Measurements from ENCODE around the gene FBN1. TPM values are rescaled to one million over a fixed set of nuclear protein-coding genes. Genes with fewer than 3 reads are reported as not detected.

FBN1 gene
- total RNA-seq, 1 experiment from 2014 or later: 5.2 TPM

DNA sequence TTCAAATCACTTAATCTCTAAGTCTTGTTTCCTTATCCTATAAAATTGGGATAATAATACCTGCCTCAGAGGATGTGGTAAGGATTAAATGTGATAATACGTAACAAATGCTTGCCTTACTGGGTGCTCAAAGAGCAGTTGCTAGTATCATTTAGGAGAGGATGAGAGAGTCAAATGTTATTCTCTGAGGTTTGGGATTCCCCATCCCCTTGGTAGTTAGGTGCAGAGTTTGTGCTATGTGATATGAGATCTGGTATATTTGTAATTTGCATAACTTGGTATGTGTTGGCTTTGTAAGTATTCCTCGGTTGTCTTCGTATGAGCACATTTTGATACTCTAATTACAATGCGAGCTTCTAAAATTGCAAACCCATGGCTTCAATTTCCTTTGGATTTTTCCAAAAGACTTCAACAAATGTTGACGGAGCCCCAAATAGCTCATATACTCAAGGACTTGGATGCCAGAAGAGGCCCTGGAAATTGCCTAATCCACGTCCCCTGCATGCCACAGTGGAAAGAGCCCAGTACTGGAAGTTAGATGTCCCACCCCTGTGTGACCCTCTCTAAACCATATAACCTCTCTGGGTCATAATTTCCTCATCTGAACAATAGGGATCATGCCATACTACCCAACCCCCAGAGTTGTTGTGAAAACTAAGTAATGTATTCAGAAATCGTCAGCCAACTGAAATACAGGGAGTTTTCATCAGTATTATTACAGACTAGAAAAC, 85.0 kb downstream of the FBN1 start:
- DNase-seq (ENCODE audit: low spot score) (no peak), ATAC-seq (no peak)
- CTCF ChIA-PET: no interaction called here
- POLR2A ChIA-PET: interaction anchor here (0.6 kb wide), 1 partner anchor 793 kb away, joined by 4 read pairs; no protein-coding TSS in a partner anchor
- no peaks in the 10 kb centered on the region for H3K9me3 Mint-ChIP-seq
- H3K27ac Mint-ChIP-seq: no peak overlapping the region
- H3K27me3 Mint-ChIP-seq (ENCODE audit: low read depth): no peaks in the 10 kb centered on the region
- no peak overlapping the region for H3K4me3 Mint-ChIP-seq
- peaks cover 8% of the 10 kb centered on the region; the same call in 1 of the 2 replicates for H3K4me1 Mint-ChIP-seq
- no peaks in the 10 kb centered on the region for H3K36me3 Mint-ChIP-seq
- no peak for TF ChIP-seq IRF2 (CRISPR knock-in tag; IDR thresholded peaks at IDR 0.05; ENCODE audit: borderline replicate concordance, low read depth)
- TF ChIP-seq ZNF317 (CRISPR knock-in tag; IDR thresholded peaks at IDR 0.05; ENCODE audit: borderline replicate concordance, low read depth): no peak
- no peak for TF ChIP-seq ZNF138 (CRISPR knock-in tag; conservative IDR thresholded peaks at IDR 0.05)
- no peak for TF ChIP-seq PRRX2 (CRISPR knock-in tag; IDR thresholded peaks at IDR 0.05)
- TF ChIP-seq, protein P1, sequence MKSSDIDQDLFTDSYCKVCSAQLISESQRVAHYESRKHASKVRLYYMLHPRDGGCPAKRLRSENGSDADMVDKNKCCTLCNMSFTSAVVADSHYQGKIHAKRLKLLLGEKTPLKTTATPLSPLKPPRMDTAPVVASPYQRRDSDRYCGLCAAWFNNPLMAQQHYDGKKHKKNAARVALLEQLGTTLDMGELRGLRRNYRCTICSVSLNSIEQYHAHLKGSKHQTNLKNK (CRISPR knock-in tag; IDR thresholded peaks at IDR 0.05): no peak
- TF ChIP-seq CREM (CRISPR knock-in tag; IDR thresholded peaks at IDR 0.05): no peak
- no peak for TF ChIP-seq ZNF263 (CRISPR knock-in tag; IDR thresholded peaks at IDR 0.05; ENCODE audit: low read depth)
- no peak for TF ChIP-seq HMGA2 (CRISPR knock-in tag; IDR thresholded peaks at IDR 0.05)
- TF ChIP-seq, protein P2, sequence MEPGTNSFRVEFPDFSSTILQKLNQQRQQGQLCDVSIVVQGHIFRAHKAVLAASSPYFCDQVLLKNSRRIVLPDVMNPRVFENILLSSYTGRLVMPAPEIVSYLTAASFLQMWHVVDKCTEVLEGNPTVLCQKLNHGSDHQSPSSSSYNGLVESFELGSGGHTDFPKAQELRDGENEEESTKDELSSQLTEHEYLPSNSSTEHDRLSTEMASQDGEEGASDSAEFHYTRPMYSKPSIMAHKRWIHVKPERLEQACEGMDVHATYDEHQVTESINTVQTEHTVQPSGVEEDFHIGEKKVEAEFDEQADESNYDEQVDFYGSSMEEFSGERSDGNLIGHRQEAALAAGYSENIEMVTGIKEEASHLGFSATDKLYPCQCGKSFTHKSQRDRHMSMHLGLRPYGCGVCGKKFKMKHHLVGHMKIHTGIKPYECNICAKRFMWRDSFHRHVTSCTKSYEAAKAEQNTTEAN (CRISPR knock-in tag; IDR thresholded peaks at IDR 0.05): no peak

DNA sequence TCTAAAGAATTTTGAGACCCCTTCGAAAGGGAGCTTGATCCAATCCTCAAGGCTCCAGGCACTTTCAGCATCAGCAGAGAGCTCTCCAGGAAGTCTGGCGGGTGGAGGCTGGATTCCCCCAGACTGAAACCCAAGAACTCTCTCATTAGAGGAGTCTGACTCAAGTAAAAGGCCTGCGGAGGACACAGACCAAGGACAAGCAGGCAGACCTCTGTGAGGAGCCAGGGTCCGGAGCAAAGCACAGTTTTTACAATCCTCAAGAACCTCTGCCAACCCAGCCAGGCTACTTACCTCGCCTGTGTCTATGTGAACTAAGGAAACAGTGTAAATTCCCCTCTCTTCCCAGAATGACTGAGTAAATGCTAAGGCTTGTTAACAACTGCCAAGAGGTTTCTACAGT, 86.2 kb downstream of the FBN1 start:
- Mint-ChIP-seq H3K4me3 (no peak overlapping the region), H3K4me1 (peaks cover 8% of the 10 kb centered on the region; the same call in 1 of the 2 replicates), H3K36me3 (no peaks in the 10 kb centered on the region), H3K27ac (no peak overlapping the region), H3K9me3 (no peaks in the 10 kb centered on the region), H3K27me3 (ENCODE audit: low read depth) (no peaks in the 10 kb centered on the region)
- ATAC-seq (peak; percentile 72), DNase-seq (ENCODE audit: low spot score) (no peak)
- CTCF ChIA-PET: interaction anchor here (1.0 to 1.4 kb wide), 2 partner anchors 10 to 201 kb away, joined by 3 to 4 read pairs; no protein-coding TSS in a partner anchor
- TF ChIP-seq GTF2I (CRISPR knock-in tag; conservative IDR thresholded peaks at IDR 0.05): no peak
- TF ChIP-seq, protein P3, sequence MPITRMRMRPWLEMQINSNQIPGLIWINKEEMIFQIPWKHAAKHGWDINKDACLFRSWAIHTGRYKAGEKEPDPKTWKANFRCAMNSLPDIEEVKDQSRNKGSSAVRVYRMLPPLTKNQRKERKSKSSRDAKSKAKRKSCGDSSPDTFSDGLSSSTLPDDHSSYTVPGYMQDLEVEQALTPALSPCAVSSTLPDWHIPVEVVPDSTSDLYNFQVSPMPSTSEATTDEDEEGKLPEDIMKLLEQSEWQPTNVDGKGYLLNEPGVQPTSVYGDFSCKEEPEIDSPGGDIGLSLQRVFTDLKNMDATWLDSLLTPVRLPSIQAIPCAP (CRISPR knock-in tag; IDR thresholded peaks at IDR 0.05): no peak
- no peak for TF ChIP-seq ESRRA (CRISPR knock-in tag; IDR thresholded peaks at IDR 0.05; ENCODE audit: borderline replicate concordance)
- TF ChIP-seq, protein P4, sequence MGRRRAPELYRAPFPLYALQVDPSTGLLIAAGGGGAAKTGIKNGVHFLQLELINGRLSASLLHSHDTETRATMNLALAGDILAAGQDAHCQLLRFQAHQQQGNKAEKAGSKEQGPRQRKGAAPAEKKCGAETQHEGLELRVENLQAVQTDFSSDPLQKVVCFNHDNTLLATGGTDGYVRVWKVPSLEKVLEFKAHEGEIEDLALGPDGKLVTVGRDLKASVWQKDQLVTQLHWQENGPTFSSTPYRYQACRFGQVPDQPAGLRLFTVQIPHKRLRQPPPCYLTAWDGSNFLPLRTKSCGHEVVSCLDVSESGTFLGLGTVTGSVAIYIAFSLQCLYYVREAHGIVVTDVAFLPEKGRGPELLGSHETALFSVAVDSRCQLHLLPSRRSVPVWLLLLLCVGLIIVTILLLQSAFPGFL (CRISPR knock-in tag; IDR thresholded peaks at IDR 0.05; ENCODE audit: borderline replicate concordance): no peak
- TF ChIP-seq, protein P5, sequence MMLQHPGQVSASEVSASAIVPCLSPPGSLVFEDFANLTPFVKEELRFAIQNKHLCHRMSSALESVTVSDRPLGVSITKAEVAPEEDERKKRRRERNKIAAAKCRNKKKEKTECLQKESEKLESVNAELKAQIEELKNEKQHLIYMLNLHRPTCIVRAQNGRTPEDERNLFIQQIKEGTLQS (CRISPR knock-in tag; conservative IDR thresholded peaks at IDR 0.05): no peak
- POLR2A ChIA-PET: no interaction called here

DNA sequence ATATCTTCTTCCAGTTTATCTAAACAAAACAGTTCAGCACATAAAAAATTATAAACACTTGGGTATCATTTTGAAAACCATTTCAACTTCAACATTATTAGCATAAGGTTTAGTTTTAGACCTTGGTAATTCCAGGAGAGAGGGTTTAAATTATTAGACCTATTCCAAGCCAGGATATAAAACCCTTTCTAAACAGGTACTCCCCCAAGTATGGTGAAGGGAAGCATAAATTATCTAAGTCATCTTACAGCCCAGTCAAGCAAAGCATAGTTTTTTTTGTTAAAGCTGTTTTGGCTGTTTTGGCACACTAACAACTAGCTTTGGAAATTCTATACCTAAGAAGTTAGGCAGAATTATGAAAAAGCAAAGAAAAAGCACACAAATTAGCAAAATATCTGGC, 87.3 kb downstream of the FBN1 start:
- Mint-ChIP-seq H3K27me3 (ENCODE audit: low read depth) (no peaks in the 10 kb centered on the region), H3K4me1 (peaks cover 6% of the 10 kb centered on the region; the same call in 1 of the 2 replicates), H3K36me3 (no peaks in the 10 kb centered on the region), H3K9me3 (no peaks in the 10 kb centered on the region), H3K4me3 (no peak overlapping the region), H3K27ac (no peak overlapping the region)
- ChIA-PET CTCF (interaction anchor here (1.4 kb wide), 1 partner anchor 9 kb away, joined by 3 read pairs; no protein-coding TSS in a partner anchor), POLR2A (no interaction called here)
- ATAC-seq (no peak), DNase-seq (ENCODE audit: low spot score) (no peak)
- no peak for TF ChIP-seq GTF2I (CRISPR knock-in tag; conservative IDR thresholded peaks at IDR 0.05)
- TF ChIP-seq JUN (CRISPR knock-in tag; IDR thresholded peaks at IDR 0.05): no peak
- TF ChIP-seq, protein P6, sequence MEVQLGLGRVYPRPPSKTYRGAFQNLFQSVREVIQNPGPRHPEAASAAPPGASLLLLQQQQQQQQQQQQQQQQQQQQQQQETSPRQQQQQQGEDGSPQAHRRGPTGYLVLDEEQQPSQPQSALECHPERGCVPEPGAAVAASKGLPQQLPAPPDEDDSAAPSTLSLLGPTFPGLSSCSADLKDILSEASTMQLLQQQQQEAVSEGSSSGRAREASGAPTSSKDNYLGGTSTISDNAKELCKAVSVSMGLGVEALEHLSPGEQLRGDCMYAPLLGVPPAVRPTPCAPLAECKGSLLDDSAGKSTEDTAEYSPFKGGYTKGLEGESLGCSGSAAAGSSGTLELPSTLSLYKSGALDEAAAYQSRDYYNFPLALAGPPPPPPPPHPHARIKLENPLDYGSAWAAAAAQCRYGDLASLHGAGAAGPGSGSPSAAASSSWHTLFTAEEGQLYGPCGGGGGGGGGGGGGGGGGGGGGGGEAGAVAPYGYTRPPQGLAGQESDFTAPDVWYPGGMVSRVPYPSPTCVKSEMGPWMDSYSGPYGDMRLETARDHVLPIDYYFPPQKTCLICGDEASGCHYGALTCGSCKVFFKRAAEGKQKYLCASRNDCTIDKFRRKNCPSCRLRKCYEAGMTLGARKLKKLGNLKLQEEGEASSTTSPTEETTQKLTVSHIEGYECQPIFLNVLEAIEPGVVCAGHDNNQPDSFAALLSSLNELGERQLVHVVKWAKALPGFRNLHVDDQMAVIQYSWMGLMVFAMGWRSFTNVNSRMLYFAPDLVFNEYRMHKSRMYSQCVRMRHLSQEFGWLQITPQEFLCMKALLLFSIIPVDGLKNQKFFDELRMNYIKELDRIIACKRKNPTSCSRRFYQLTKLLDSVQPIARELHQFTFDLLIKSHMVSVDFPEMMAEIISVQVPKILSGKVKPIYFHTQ (CRISPR knock-in tag; IDR thresholded peaks at IDR 0.05): no peak
- TF ChIP-seq, protein P2 (CRISPR knock-in tag; IDR thresholded peaks at IDR 0.05): no peak
- no peak for TF ChIP-seq GRHL2 (CRISPR knock-in tag; IDR thresholded peaks at IDR 0.05; ENCODE audit: insufficient replicate concordance, severe bottlenecking)
- no peak for TF ChIP-seq NFATC4 (CRISPR knock-in tag; IDR thresholded peaks at IDR 0.05)
- TF ChIP-seq ZBTB21 (CRISPR knock-in tag; IDR thresholded peaks at IDR 0.05; ENCODE audit: borderline replicate concordance): no peak
- TF ChIP-seq, protein P7, sequence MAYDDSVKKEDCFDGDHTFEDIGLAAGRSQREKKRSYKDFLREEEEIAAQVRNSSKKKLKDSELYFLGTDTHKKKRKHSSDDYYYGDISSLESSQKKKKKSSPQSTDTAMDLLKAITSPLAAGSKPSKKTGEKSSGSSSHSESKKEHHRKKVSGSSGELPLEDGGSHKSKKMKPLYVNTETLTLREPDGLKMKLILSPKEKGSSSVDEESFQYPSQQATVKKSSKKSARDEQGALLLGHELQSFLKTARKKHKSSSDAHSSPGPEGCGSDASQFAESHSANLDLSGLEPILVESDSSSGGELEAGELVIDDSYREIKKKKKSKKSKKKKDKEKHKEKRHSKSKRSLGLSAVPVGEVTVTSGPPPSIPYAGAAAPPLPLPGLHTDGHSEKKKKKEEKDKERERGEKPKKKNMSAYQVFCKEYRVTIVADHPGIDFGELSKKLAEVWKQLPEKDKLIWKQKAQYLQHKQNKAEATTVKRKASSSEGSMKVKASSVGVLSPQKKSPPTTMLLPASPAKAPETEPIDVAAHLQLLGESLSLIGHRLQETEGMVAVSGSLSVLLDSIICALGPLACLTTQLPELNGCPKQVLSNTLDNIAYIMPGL (CRISPR knock-in tag; IDR thresholded peaks at IDR 0.05): no peak
- TF ChIP-seq SMAD3 (CRISPR knock-in tag; IDR thresholded peaks at IDR 0.05; ENCODE audit: borderline replicate concordance): no peak

Measured in WTC11 (cell line).